Measurements from ENCODE around the gene TMEM87A.

GRCh38 chr15:42201801-42202200 is 71.4 kb downstream of the TMEM87A start:
- no peak for TF ChIP-seq RAD21 (IDR thresholded peaks at IDR 0.05; ENCODE audit: low read depth)
- TF ChIP-seq USF1 (IDR thresholded peaks at IDR 0.05): no peak
- TF ChIP-seq EP300 (IDR thresholded peaks at IDR 0.05; ENCODE audit: borderline replicate concordance): no peak
- TF ChIP-seq, protein P1, sequence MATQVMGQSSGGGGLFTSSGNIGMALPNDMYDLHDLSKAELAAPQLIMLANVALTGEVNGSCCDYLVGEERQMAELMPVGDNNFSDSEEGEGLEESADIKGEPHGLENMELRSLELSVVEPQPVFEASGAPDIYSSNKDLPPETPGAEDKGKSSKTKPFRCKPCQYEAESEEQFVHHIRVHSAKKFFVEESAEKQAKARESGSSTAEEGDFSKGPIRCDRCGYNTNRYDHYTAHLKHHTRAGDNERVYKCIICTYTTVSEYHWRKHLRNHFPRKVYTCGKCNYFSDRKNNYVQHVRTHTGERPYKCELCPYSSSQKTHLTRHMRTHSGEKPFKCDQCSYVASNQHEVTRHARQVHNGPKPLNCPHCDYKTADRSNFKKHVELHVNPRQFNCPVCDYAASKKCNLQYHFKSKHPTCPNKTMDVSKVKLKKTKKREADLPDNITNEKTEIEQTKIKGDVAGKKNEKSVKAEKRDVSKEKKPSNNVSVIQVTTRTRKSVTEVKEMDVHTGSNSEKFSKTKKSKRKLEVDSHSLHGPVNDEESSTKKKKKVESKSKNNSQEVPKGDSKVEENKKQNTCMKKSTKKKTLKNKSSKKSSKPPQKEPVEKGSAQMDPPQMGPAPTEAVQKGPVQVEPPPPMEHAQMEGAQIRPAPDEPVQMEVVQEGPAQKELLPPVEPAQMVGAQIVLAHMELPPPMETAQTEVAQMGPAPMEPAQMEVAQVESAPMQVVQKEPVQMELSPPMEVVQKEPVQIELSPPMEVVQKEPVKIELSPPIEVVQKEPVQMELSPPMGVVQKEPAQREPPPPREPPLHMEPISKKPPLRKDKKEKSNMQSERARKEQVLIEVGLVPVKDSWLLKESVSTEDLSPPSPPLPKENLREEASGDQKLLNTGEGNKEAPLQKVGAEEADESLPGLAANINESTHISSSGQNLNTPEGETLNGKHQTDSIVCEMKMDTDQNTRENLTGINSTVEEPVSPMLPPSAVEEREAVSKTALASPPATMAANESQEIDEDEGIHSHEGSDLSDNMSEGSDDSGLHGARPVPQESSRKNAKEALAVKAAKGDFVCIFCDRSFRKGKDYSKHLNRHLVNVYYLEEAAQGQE (IDR thresholded peaks at IDR 0.05; ENCODE audit: low read depth): no peak
- TF ChIP-seq FOXM1 (IDR thresholded peaks at IDR 0.05; ENCODE audit: borderline replicate concordance, low read depth): no peak
- TF ChIP-seq, protein P2, sequence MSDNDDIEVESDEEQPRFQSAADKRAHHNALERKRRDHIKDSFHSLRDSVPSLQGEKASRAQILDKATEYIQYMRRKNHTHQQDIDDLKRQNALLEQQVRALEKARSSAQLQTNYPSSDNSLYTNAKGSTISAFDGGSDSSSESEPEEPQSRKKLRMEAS (IDR thresholded peaks at IDR 0.05): no peak
- TF ChIP-seq CEBPB (IDR thresholded peaks at IDR 0.05): no peak
- TF ChIP-seq TAF1 (IDR thresholded peaks at IDR 0.05; ENCODE audit: low read depth): no peak
- no peak for TF ChIP-seq YY1 (IDR thresholded peaks at IDR 0.05; ENCODE audit: low read depth)
- no peak for TF ChIP-seq EGR1 (IDR thresholded peaks at IDR 0.05)
